Heart left ventricle (tissue), 16 donors: Measurements from ENCODE around the gene DBX2. TPM values are rescaled to one million over a fixed set of nuclear protein-coding genes. Genes with fewer than 3 reads are reported as not detected.

Source experiments
- ATAC-seq, 4 donors: fragments of 200-7000 bp; cut with Tn5 transposase; one replicate each; pipeline ENCODE4 v1.9.1; 2020 to 2022; ENCODE audit warnings: moderate library complexity in 4 of 4, mild to moderate bottlenecking in 3 of 4, moderate number of reproducible peaks in 1 of 4
- DNase-seq, 5 donors: peaks; one replicate each; pipeline ENCODE4 v3.0.0-alpha.2; 2020
- H3K27ac ChIP-seq, 12 donors: fragments of 200-600 bp; sonication (generic) in 4 of 12; one replicate each; pipeline versions ENCODE4 v1.5.0 to v1.8.0; 2016 to 2022; ENCODE audit warnings: mild to moderate bottlenecking in 2 of 12
- H3K27me3 ChIP-seq, 9 donors: fragments of 200-600 bp; sonication (generic) in 2 of 9; one replicate each; pipeline versions ENCODE4 v1.5.1 to v1.8.0; 2016 to 2022; ENCODE audit warnings: mild to moderate bottlenecking in 3 of 9
- H3K36me3 ChIP-seq, 9 donors: fragments of 200-600 bp; sonication (generic) in 2 of 9; one replicate each; pipeline versions ENCODE4 v1.5.0 to v1.8.0; 2018 to 2022; ENCODE audit warnings: mild to moderate bottlenecking in 2 of 9
- H3K4me1 ChIP-seq, 12 donors: fragments of 200-600 bp; sonication (generic) in 4 of 12; one replicate each; pipeline versions ENCODE4 v1.5.0 to v1.8.0; 2016 to 2022; ENCODE audit warnings: mild to moderate bottlenecking in 3 of 12
- H3K4me3 ChIP-seq, 12 donors: fragments of 200-600 bp; sonication (generic) in 4 of 12; one replicate each; pipeline versions ENCODE4 v1.5.0 to v1.8.0; 2017 to 2022; ENCODE audit warnings: mild to moderate bottlenecking in 9 of 12, moderate library complexity in 4 of 12
- H3K9me3 ChIP-seq, 12 donors: fragments of 200-600 bp; sonication (generic) in 4 of 12; one replicate each; pipeline versions ENCODE4 v1.5.0 to v1.8.0; 2016 to 2022; ENCODE audit warnings: mild to moderate bottlenecking in 1 of 12
- CTCF ChIP-seq, 12 donors: fragments of 200-600 bp; sonication (generic) in 4 of 12; IDR thresholded peaks; one replicate each; pipeline versions ENCODE4 v1.5.0 to v1.8.0; 2018 to 2022; ENCODE audit warnings: antibody characterized with exemption in 12 of 12, mild to moderate bottlenecking in 5 of 12
- POLR2A ChIP-seq, 2 donors: fragments of 450-650 bp; IDR thresholded peaks; one replicate each; pipeline ENCODE4 v1.6.1; 2017; ENCODE audit warnings: antibody characterized with exemption in 2 of 2, mild to moderate bottlenecking in 2 of 2, moderate library complexity in 2 of 2
- WGBS, 4 donors: extraction: QIAGEN DNeasy Blood & Tissue Kit in 2 of 4; methylation state at CpG; one replicate each; pipeline versions ENCODE4 v1.1.5 to v1.1.7; 2013 to 2018; 5-methylcytosine and 5-hydroxymethylcytosine counted together
- intact Hi-C, 10 donors: fragments of 100-400 bp; cut with DNase I; formaldehyde crosslinking; loops; one replicate each; pipeline versions ENCODE4 v1.11.1 to v1.14.2; 2022
- polyA plus RNA-seq, 2 donors: library from polyadenylated mRNA; stranded (reverse); fragments of 200-250 nt; gene quantifications; one replicate each; pipeline ENCODE4 v1.2.3, GENCODE V29; 2013
- total RNA-seq, 9 donors: library from RNA; depleted of rRNA in 2 of 9; stranded (reverse); fragments of >200 nt in 2 of 9; fragmentation: NEBNext Ultra II Directional in 3 of 9; extraction: Animal tissue kit (Norgen Biotek cat#: 25700) in 3 of 9; gene quantifications; one replicate each; pipeline versions ENCODE4 v1.1.0 to v1.2.4, GENCODE V29; 2016 to 2023
- donor health status: ischemic (EF 13 %, LVEDD 7.1; RV severe dilation, severe dysfunction).
- donor health status: healthy with polysubstance abuse.
- donor health status: DM: no; HTN: yes; CAD: no.
- donor health status: DM: no; HTN: no; CAD: no.
- donor health status: ischemic (EF 25% LVEDD 6.9; RV normal size, moderate dysfunction).
- donor health status: ischemic (EF 25% LVEDD 5.7; RV mildly dilated, moderate dysfunction).
- donor health status: healthy.
- donor health status: DM: yes; HTN: yes; CAD: no.
- donor health status: ischemic (EF 35%, LVEDD 5.7; RV mildly dilated, moderate dysfunction).
- donor health status: nonischemic (EF 11% LVEDD 7.7; RV severe dilation, severe dysfunction).
- donor health status: DM: yes; HTN: yes; CAD: no.
- donor health status: PGD.
- donor health status: ischemic (EF 29% LVEDD 5.4; RV normal size, mild dysfunction).
- donor health status: nonischemic (EF 23%, LVEDD 6.1; RV moderate dilation, normal function).

DBX2 gene
- total and polyA plus RNA-seq, 11 donors: 0.32 to 0.45 TPM; not detected in 9

GRCh38 chr12:45051572-45052125 lies 750 bp upstream of the DBX2 start:
- 15 to 24% (median 20%) methylated on average over 17 of the region's 17 CpGs for WGBS, 4 donors
- Histone ChIP-seq H3K36me3 (no peaks in the 10 kb centered on the region), H3K27me3 (peaks cover 0 to 63% (median 25%) of the 10 kb centered on the region in 9 donors), H3K9me3 (no peaks in the 10 kb centered on the region), H3K4me1 (peaks cover 0 to 20% (median 0%) of the 10 kb centered on the region in 12 donors), H3K4me3 (peak overlapping the region; percentile 24 to 56 (median 44)), H3K27ac (no peak overlapping the region)
- intact Hi-C loops: no loop called here
- no peak for DNase-seq
- ATAC-seq: no peak
- TF ChIP-seq CTCF (IDR thresholded peaks at IDR 0.05) (no peak), POLR2A (IDR thresholded peaks at IDR 0.05) (no peak)

GRCh38 chr12:45049912-45050750 lies 768 bp downstream of the DBX2 start:
- no peaks in the 10 kb centered on the region for H3K36me3 ChIP-seq
- DNase-seq (peak in 1 of 5 donors; percentile 39), ATAC-seq (peak in 2 of 4 donors; percentile 18 to 27)
- peak overlapping the region; percentile 24 to 56 (median 44) for H3K4me3 ChIP-seq
- no peaks in the 10 kb centered on the region for H3K9me3 ChIP-seq
- H3K27ac ChIP-seq: no peak overlapping the region
- intact Hi-C loops: no loop called here
- 4 to 10% (median 7%) methylated on average over 29 to 52 of the region's 52 CpGs for WGBS, 4 donors
- peaks cover 0 to 66% (median 25%) of the 10 kb centered on the region in 9 donors for H3K27me3 ChIP-seq
- no peak for TF ChIP-seq POLR2A (IDR thresholded peaks at IDR 0.05)
- TF ChIP-seq CTCF (IDR thresholded peaks at IDR 0.05): no peak
- peaks cover 0 to 20% (median 0%) of the 10 kb centered on the region in 12 donors for H3K4me1 ChIP-seq

- Histone ChIP-seq H3K27ac (no peak overlapping the region), H3K4me1 (no peaks in the 10 kb centered on the region), H3K4me3 (no peak overlapping the region), H3K36me3 (no peaks in the 10 kb centered on the region), H3K9me3 (no peaks in the 10 kb centered on the region), H3K27me3 (peaks cover 0 to 13% (median 0%) of the 10 kb centered on the region in 9 donors)
- TF ChIP-seq CTCF (IDR thresholded peaks at IDR 0.05): no peak
- no peak for TF ChIP-seq POLR2A (IDR thresholded peaks at IDR 0.05)
- DNase-seq: no peak
- ATAC-seq: no peak
- intact Hi-C loops: no loop called here
- WGBS, 4 donors: 26 to 37% (median 31%) methylated on average over 5 of the region's 5 CpGs
These were observed 8.3 kb downstream of the DBX2 start for GRCh38 chr12:45042599-45042998.

GRCh38 chr12:45040977-45041376 lies 9.9 kb downstream of the DBX2 start:
- Histone ChIP-seq H3K27ac (no peak overlapping the region), H3K36me3 (no peaks in the 10 kb centered on the region), H3K9me3 (no peaks in the 10 kb centered on the region), H3K4me1 (no peaks in the 10 kb centered on the region), H3K4me3 (no peak overlapping the region), H3K27me3 (peaks cover 0 to 4% (median 0%) of the 10 kb centered on the region in 9 donors)
- TF ChIP-seq CTCF (IDR thresholded peaks at IDR 0.05) (no peak), POLR2A (IDR thresholded peaks at IDR 0.05) (no peak)
- 80 to 88% (median 86%) methylated on average over 2 of the region's 2 CpGs for WGBS, 4 donors
- ATAC-seq: no peak
- DNase-seq: no peak
- intact Hi-C loops: no loop called here
